PC-3 (cell line): ENCODE results near the gene ABITRAM.

ENCODE experiments used
- CTCF ChIP-seq: fragments of 300-600 bp; sonication (generic); conservative IDR thresholded peaks from 2 replicates; pipeline ENCODE4 v1.5.1; 2017; ENCODE audit warnings: antibody characterized with exemption, low read depth, mild to moderate bottlenecking, low read length
- EZH2phosphoT487 ChIP-seq: fragments of 300-600 bp; sonication (generic); IDR thresholded peaks from 2 replicates; pipeline ENCODE4 v1.6.1; 2018; ENCODE audit warnings: mild to moderate bottlenecking, antibody characterized with exemption, low read length, borderline replicate concordance

GRCh38 chr9:108967916-108968315, 33.7 kb downstream of the ABITRAM start:
- TF ChIP-seq CTCF (no peak), EZH2phosphoT487 (no peak)
